Measurements from ENCODE around the gene TSPAN10. TPM values are rescaled to one million over a fixed set of nuclear protein-coding genes. Genes with fewer than 3 reads are reported as not detected.

Gene TSPAN10
- 0.52 TPM for total RNA-seq

DNA sequence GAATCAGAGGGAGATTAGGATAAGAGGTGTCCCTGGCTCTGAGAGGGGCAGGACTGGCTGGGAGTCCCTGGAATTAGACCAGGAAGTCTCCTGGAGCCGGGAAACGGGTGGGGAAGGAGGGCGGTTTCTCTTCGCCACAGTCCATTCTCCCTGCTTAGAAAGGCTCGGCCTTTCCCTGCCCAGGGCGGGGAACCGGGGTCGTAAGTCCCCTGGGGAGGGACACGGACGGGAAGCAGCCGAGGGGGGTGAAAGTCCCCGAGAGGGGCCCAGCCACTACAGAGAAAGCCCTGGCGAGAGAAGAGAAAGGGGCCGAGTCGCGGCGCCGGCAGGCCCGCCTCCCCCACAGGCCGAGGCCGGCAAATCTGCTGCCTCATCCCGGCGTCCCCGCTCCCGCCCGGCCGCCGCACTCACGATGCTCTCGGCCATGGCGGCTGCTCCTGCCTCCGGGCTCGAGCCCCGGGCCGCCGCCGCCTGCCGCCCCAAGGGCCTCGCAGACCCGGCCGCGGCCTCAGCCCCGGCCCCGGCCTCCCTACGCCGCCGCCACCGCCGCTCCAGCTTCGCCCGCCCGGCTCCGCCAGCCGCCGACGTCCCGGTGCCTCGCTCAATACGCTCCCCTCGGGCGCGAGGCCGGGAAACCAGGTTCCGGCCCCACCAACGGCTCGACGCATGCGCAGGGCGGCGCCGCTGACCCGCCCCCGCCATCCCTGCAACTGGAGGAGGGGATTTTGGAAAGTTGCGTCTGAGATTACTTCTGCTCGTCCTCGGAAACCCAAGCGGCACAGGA is at the start of gene TSPAN10, which contains the start of gene NPLOC4:
TSPAN10 (plus strand) TSS at position 692 of the 784 bp plus-strand sequence. CDS start 5,217 bp downstream, outside the sequence.
NPLOC4 (minus strand) TSS at position 608 of the 784 bp plus-strand sequence; CDS start at position 426, 182 bp downstream.
- H3K4me3 ChIP-seq (ENCODE audit: low read length in 3 of 3), result peak within 1 kb of the TSS; percentile 82 to 99 (median 92)
- H3K9me3 ChIP-seq (ENCODE audit: control insufficient read depth in 3 of 3, low read length in 3 of 3), result no peaks in the 10 kb centered on the region
- peaks cover 0 to 4% (median 3%) of the 10 kb centered on the region in 3 donors for H3K36me3 ChIP-seq (ENCODE audit: control insufficient read depth in 3 of 3, insufficient read depth in 3 of 3, low read length in 3 of 3)
- H3K9ac ChIP-seq (ENCODE audit: low read depth in 1 of 3, low read length in 3 of 3), result peak within 1 kb of the TSS; percentile 95 to 98 (median 97)
- peak within 1 kb of the TSS; percentile 94 for H3K27ac ChIP-seq (ENCODE audit: low read depth, low read length)
- H3K4me1 ChIP-seq (ENCODE audit: control insufficient read depth in 3 of 3, insufficient read depth in 3 of 3, low read length in 3 of 3), result peaks cover 14 to 22% (median 22%) of the 10 kb centered on the region in 3 donors
- H3K27me3 ChIP-seq (ENCODE audit: control insufficient read depth in 3 of 3, insufficient read depth in 3 of 3, low read length in 3 of 3), result no peaks in the 10 kb centered on the region

DNA sequence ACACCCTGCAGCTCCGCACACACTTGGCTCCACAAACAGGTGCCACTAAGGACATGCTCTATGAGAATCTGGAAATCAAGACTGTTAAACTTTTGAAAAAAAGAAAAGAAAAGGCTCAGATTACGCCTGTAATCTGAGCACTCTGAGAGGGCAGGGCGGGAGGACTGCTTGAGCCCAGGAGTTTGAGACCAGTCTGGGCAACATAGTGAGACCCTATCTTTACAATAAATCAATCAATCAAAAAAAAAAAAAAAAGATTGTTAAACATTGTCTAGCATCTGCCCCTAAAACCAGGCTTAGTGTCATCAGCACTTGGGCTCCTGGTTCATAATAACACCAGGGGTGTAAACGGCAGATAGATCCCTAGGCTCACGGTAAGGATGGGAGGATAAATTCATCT is 47.4 kb upstream of the TSPAN10 start:
- Histone ChIP-seq H3K27ac (ENCODE audit: low read depth, low read length) (no peak overlapping the region), H3K27me3 (ENCODE audit: control insufficient read depth in 3 of 3, insufficient read depth in 3 of 3, low read length in 3 of 3) (no peaks in the 10 kb centered on the region), H3K36me3 (ENCODE audit: control insufficient read depth in 3 of 3, insufficient read depth in 3 of 3, low read length in 3 of 3) (peaks cover 55 to 76% (median 68%) of the 10 kb centered on the region in 3 donors), H3K9me3 (ENCODE audit: control insufficient read depth in 3 of 3, low read length in 3 of 3) (no peaks in the 10 kb centered on the region), H3K4me1 (ENCODE audit: control insufficient read depth in 3 of 3, insufficient read depth in 3 of 3, low read length in 3 of 3) (no peaks in the 10 kb centered on the region), H3K9ac (ENCODE audit: low read depth in 1 of 3, low read length in 3 of 3) (no peak overlapping the region), H3K4me3 (ENCODE audit: low read length in 3 of 3) (no peak overlapping the region)

DNA sequence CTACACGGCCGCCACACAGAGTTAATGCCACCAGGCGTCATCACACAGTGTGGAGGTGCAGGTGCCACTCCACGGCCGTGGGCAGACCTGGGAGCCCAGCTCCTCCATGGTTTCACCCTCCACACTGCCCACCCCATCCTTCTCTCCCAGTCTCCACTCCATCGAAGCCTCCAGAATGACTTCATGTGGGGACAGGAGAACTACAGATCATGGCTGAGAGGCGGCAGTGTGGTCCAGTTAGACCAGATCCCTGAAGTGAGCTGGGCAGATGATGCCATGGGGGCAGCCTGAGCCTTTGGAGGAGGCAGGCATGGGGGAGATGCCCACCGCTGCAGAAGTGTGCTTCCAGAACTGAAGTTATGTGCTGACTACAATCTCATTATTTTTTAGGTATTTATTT is 46.9 kb upstream of the TSPAN10 start:
- Histone ChIP-seq H3K27ac (ENCODE audit: low read depth, low read length) (no peak overlapping the region), H3K36me3 (ENCODE audit: control insufficient read depth in 3 of 3, insufficient read depth in 3 of 3, low read length in 3 of 3) (peaks cover 57 to 79% (median 72%) of the 10 kb centered on the region in 3 donors), H3K9me3 (ENCODE audit: control insufficient read depth in 3 of 3, low read length in 3 of 3) (no peaks in the 10 kb centered on the region), H3K4me3 (ENCODE audit: low read length in 3 of 3) (no peak overlapping the region), H3K27me3 (ENCODE audit: control insufficient read depth in 3 of 3, insufficient read depth in 3 of 3, low read length in 3 of 3) (no peaks in the 10 kb centered on the region), H3K4me1 (ENCODE audit: control insufficient read depth in 3 of 3, insufficient read depth in 3 of 3, low read length in 3 of 3) (no peaks in the 10 kb centered on the region), H3K9ac (ENCODE audit: low read depth in 1 of 3, low read length in 3 of 3) (no peak overlapping the region)

DNA sequence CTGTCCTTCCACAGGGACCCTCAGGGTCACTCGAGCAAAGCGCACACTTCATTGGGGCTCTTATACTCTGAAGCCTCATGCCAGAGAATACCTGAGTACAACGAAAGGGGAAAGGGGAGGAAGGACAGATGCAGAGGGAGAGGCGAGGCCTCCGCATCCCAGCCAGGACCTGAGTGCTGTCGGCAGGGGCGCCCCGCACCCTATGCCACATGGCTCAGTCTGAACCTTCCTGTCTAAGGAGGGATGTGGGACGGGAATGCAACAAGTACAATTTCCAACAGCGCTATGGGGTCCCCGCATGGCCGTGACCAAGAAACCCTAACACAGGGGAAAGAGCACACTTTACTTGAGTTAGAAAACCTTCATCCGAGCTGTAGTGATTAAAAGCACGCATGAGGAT is 45.0 kb upstream of the TSPAN10 start:
- H3K27me3 ChIP-seq (ENCODE audit: control insufficient read depth in 3 of 3, insufficient read depth in 3 of 3, low read length in 3 of 3), result no peaks in the 10 kb centered on the region
- H3K27ac ChIP-seq (ENCODE audit: low read depth, low read length), result no peak overlapping the region
- H3K36me3 ChIP-seq (ENCODE audit: control insufficient read depth in 3 of 3, insufficient read depth in 3 of 3, low read length in 3 of 3), result peaks cover 54 to 75% (median 70%) of the 10 kb centered on the region in 3 donors
- H3K4me3 ChIP-seq (ENCODE audit: low read length in 3 of 3), result no peak overlapping the region
- no peaks in the 10 kb centered on the region for H3K4me1 ChIP-seq (ENCODE audit: control insufficient read depth in 3 of 3, insufficient read depth in 3 of 3, low read length in 3 of 3)
- no peak overlapping the region for H3K9ac ChIP-seq (ENCODE audit: low read depth in 1 of 3, low read length in 3 of 3)
- H3K9me3 ChIP-seq (ENCODE audit: control insufficient read depth in 3 of 3, low read length in 3 of 3), result no peaks in the 10 kb centered on the region

DNA sequence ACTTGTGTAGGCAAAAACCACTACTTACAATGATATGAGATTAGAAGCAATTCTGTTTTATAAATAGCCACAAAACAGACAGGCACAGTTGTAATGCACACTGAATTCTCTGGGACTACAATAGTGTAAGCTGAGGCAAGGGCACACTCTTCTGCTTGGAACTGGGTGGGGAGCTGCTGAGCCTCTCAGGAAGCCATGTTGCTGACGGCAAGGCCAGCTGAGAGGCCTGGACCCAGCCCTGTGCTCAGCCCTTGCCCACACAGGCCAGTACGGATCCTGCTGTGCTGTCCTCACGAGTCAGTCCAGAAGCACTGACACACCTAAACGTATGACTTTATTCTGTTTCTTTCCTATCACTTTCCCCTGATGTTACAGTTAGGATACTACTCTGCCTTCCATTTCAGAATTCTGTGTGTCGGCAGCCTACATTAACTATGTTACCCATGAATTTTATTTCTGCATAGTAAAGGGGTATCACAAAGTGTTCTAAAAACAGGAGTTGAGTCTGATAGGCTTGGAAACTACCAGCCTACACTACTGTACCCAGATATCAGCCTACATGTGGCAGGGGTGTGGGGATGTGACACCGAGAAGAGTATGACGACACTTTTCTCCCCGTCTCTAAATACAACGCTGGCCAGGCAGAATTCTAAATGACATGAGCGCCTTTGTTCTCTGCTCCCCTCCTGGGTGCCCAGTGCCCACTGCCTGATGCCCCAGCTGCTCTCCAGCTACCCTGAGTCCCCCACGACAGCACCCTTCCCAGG is 43.7 kb upstream of the TSPAN10 start:
- Histone ChIP-seq H3K4me3 (ENCODE audit: low read length in 3 of 3) (no peak overlapping the region), H3K27ac (ENCODE audit: low read depth, low read length) (no peak overlapping the region), H3K9ac (ENCODE audit: low read depth in 1 of 3, low read length in 3 of 3) (no peak overlapping the region), H3K9me3 (ENCODE audit: control insufficient read depth in 3 of 3, low read length in 3 of 3) (no peaks in the 10 kb centered on the region), H3K4me1 (ENCODE audit: control insufficient read depth in 3 of 3, insufficient read depth in 3 of 3, low read length in 3 of 3) (no peaks in the 10 kb centered on the region), H3K36me3 (ENCODE audit: control insufficient read depth in 3 of 3, insufficient read depth in 3 of 3, low read length in 3 of 3) (peaks cover 51 to 76% (median 70%) of the 10 kb centered on the region in 3 donors), H3K27me3 (ENCODE audit: control insufficient read depth in 3 of 3, insufficient read depth in 3 of 3, low read length in 3 of 3) (no peaks in the 10 kb centered on the region)

DNA sequence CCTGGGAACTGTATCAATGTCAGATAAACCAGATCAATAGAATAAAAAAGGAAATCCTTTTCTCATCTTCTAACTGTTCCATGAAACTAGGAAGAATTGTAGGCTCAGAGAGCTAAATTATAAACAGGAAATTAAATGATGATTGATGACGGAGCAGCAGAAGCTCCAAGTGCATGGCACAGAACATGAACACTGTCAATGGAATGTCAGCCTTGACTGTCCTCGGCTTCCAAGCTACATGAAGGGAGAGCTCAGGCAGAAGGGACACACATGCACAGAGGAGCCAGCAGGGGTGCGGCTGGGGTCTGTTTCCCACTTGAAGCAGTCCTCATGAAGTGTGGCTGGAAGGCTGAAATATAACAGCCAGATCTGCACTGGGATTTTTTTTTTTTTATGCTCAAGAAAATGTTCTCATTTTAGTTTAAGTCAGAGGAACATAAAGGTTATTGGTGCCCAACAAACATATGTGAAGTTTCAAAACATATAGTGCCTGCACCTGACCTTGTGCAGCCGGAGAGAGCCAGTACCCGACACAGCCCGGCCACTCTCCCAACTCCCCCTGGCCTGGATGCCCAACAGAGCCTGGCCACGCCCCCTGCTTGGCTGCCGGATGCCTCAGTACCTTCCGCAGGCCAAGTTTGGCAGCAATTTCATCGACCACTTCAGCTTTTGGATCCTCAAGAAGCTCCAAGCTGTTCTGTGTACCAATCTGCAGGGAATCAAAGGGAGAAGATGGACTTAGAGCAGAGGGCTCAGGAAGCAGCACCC is 37.1 kb upstream of the TSPAN10 start:
- Histone ChIP-seq H3K4me1 (ENCODE audit: control insufficient read depth in 3 of 3, insufficient read depth in 3 of 3, low read length in 3 of 3) (no peaks in the 10 kb centered on the region), H3K9me3 (ENCODE audit: control insufficient read depth in 3 of 3, low read length in 3 of 3) (no peaks in the 10 kb centered on the region), H3K27me3 (ENCODE audit: control insufficient read depth in 3 of 3, insufficient read depth in 3 of 3, low read length in 3 of 3) (no peaks in the 10 kb centered on the region), H3K9ac (ENCODE audit: low read depth in 1 of 3, low read length in 3 of 3) (no peak overlapping the region), H3K36me3 (ENCODE audit: control insufficient read depth in 3 of 3, insufficient read depth in 3 of 3, low read length in 3 of 3) (peaks cover 54 to 68% (median 57%) of the 10 kb centered on the region in 3 donors), H3K27ac (ENCODE audit: low read depth, low read length) (no peak overlapping the region), H3K4me3 (ENCODE audit: low read length in 3 of 3) (no peak overlapping the region)

DNA sequence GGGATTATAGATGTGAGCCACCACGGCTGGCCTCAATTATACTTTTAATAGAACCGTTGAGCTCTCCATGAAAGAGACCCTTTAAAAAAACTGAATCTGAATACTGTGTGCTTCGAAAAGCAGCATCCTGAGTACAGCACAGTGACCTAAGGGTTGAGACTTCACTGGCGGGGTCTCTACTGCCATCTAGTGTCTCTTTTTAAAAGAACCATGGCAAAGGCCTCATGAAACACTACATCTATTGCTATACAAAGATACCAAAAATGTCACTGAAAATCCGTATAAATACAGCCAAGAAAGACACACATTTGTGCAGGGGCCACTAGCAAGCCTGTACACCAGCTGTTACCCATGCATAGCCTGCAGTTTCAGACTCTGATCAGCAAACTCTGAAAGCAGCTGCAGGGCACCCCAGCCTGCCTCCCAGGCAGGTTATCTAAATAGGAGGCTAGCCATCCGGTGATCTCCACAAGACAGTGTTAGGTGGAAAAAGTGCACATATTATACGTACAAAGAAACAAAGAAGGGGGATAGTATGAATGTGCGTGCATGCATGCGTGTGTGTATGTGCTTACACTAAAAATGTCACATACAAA is 35.4 kb upstream of the TSPAN10 start:
- Histone ChIP-seq H3K4me3 (ENCODE audit: low read length in 3 of 3) (no peak overlapping the region), H3K27me3 (ENCODE audit: control insufficient read depth in 3 of 3, insufficient read depth in 3 of 3, low read length in 3 of 3) (no peaks in the 10 kb centered on the region), H3K4me1 (ENCODE audit: control insufficient read depth in 3 of 3, insufficient read depth in 3 of 3, low read length in 3 of 3) (no peaks in the 10 kb centered on the region), H3K36me3 (ENCODE audit: control insufficient read depth in 3 of 3, insufficient read depth in 3 of 3, low read length in 3 of 3) (peaks cover 52 to 69% (median 54%) of the 10 kb centered on the region in 3 donors), H3K9ac (ENCODE audit: low read depth in 1 of 3, low read length in 3 of 3) (no peak overlapping the region), H3K27ac (ENCODE audit: low read depth, low read length) (no peak overlapping the region), H3K9me3 (ENCODE audit: control insufficient read depth in 3 of 3, low read length in 3 of 3) (no peaks in the 10 kb centered on the region)

DNA sequence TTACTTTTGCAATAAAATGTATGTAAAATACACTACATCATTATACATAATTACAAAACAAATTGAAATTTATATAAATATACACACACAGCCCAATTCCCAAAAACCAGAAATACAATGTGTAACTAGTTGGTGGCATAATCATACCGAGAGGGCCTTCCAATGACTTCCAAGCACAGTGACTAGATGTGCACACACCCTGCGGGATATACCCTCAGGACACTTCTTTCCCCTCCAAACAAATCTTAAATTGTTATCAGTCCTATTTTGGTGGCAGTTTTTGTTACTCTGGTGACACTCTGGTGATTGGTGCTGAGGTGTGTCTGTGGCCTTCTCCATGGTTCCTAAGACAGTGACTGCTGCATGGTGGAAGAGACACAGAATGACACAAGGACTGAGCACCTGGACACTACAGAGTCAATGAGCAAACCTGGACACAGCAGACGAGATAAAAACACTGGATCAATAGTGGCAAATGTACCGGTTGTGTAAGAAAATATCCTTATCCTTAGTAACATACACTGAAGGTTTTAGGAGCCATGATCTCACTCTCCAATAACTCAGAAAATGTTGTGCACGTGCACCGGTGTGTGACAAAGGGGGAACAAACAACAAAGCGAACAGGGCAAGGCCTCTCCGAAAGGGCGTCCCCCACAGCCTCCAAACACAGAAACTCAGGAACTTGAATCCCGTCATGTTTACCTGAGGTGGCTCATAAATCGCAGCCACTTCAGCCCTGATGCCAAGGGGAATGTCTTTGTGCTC is 33.0 kb upstream of the TSPAN10 start:
- Histone ChIP-seq H3K9me3 (ENCODE audit: control insufficient read depth in 3 of 3, low read length in 3 of 3) (no peaks in the 10 kb centered on the region), H3K27ac (ENCODE audit: low read depth, low read length) (no peak overlapping the region), H3K4me1 (ENCODE audit: control insufficient read depth in 3 of 3, insufficient read depth in 3 of 3, low read length in 3 of 3) (no peaks in the 10 kb centered on the region), H3K36me3 (ENCODE audit: control insufficient read depth in 3 of 3, insufficient read depth in 3 of 3, low read length in 3 of 3) (peaks cover 59 to 77% (median 60%) of the 10 kb centered on the region in 3 donors), H3K27me3 (ENCODE audit: control insufficient read depth in 3 of 3, insufficient read depth in 3 of 3, low read length in 3 of 3) (no peaks in the 10 kb centered on the region), H3K4me3 (ENCODE audit: low read length in 3 of 3) (no peak overlapping the region), H3K9ac (ENCODE audit: low read depth in 1 of 3, low read length in 3 of 3) (no peak overlapping the region)

DNA sequence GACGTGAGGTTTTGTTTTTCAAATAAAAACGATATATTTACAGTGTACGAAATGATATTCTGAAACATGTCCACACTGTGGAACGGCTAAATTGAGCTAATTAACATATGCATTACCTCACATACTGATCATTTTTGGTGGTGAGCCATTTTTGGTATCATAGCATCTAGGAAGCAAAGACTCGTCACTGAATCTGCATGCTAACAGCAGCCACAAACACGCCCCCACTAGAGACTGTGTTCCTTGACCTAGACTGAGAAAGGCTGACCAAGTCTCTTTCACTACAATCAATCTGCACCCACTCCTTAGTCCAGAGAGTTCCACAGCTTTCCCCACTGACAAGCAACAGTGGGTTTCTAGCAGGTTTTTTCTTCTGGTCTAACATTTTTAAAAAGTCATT is 29.6 kb upstream of the TSPAN10 start:
- peaks cover 0 to 14% (median 0%) of the 10 kb centered on the region in 3 donors for H3K4me1 ChIP-seq (ENCODE audit: control insufficient read depth in 3 of 3, insufficient read depth in 3 of 3, low read length in 3 of 3)
- H3K27ac ChIP-seq (ENCODE audit: low read depth, low read length), result no peak overlapping the region
- peaks cover 58 to 75% (median 62%) of the 10 kb centered on the region in 3 donors for H3K36me3 ChIP-seq (ENCODE audit: control insufficient read depth in 3 of 3, insufficient read depth in 3 of 3, low read length in 3 of 3)
- H3K4me3 ChIP-seq (ENCODE audit: low read length in 3 of 3), result no peak overlapping the region
- H3K9me3 ChIP-seq (ENCODE audit: control insufficient read depth in 3 of 3, low read length in 3 of 3), result no peaks in the 10 kb centered on the region
- no peak overlapping the region for H3K9ac ChIP-seq (ENCODE audit: low read depth in 1 of 3, low read length in 3 of 3)
- no peaks in the 10 kb centered on the region for H3K27me3 ChIP-seq (ENCODE audit: control insufficient read depth in 3 of 3, insufficient read depth in 3 of 3, low read length in 3 of 3)
